GM23248 (cell line): ENCODE measurements around the gene FUOM. TPM values are rescaled to one million over a fixed set of nuclear protein-coding genes. Genes with fewer than 3 reads are reported as not detected.

ENCODE experiments used
- DNase-seq: peaks from one replicate; pipeline ENCODE4 v3.0.0-alpha.2; 2015
- H2AFZ ChIP-seq: fragments of 200-600 bp; sonication (generic); 2 replicates; pipeline ENCODE4 v1.6.1; 2016; ENCODE audit warnings: antibody characterized with exemption
- H3F3A ChIP-seq: fragments of 200-600 bp; sonication (generic); 2 replicates; pipeline ENCODE4 v1.6.1; 2016; ENCODE audit warnings: mild to moderate bottlenecking, antibody characterized with exemption, mixed run types; ENCODE audit not compliant: insufficient read depth
- H3K27ac ChIP-seq: fragments of 200-600 bp; sonication (generic); 2 replicates; pipeline ENCODE4 v1.5.1; 2016; ENCODE audit warnings: mild to moderate bottlenecking
- H3K27me3 ChIP-seq: fragments of 200-600 bp; sonication (generic); replicated peaks from 2 replicates; pipeline ENCODE4 v1.6.1; 2016; ENCODE audit warnings: mild to moderate bottlenecking; ENCODE audit not compliant: insufficient read depth
- H3K36me3 ChIP-seq: fragments of 200-600 bp; sonication (generic); 2 replicates; pipeline ENCODE4 v1.6.1; 2016; ENCODE audit warnings: low read depth, mild to moderate bottlenecking
- H3K4me1 ChIP-seq: fragments of 200-600 bp; sonication (generic); 2 replicates; pipeline ENCODE4 v1.6.1; 2016; ENCODE audit warnings: mild to moderate bottlenecking; ENCODE audit not compliant: insufficient read depth
- H3K4me2 ChIP-seq: fragments of 200-600 bp; sonication (generic); one replicate; pipeline ENCODE4 v1.6.1; 2016; ENCODE audit warnings: mild to moderate bottlenecking; ENCODE audit not compliant: unreplicated experiment
- H3K4me3 ChIP-seq: fragments of 200-600 bp; sonication (generic); 2 replicates; pipeline ENCODE4 v1.5.1; 2016; ENCODE audit warnings: mild to moderate bottlenecking
- H3K79me2 ChIP-seq: fragments of 200-600 bp; sonication (generic); 2 replicates; pipeline ENCODE4 v1.6.1; 2016; ENCODE audit warnings: mild to moderate bottlenecking; ENCODE audit not compliant: insufficient read depth
- H3K9ac ChIP-seq: fragments of 200-600 bp; sonication (generic); 2 replicates; pipeline ENCODE4 v1.6.1; 2016; ENCODE audit warnings: mild to moderate bottlenecking
- H3K9me2 ChIP-seq: fragments of 200-600 bp; sonication (generic); 2 replicates; pipeline ENCODE4 v1.6.1; 2016; ENCODE audit warnings: mixed run types, mild to moderate bottlenecking, moderate library complexity; ENCODE audit not compliant: insufficient read depth
- H3K9me3 ChIP-seq: fragments of 200-600 bp; sonication (generic); one replicate; pipeline ENCODE4 v1.6.1; 2017; ENCODE audit warnings: low read depth
- H4K20me1 ChIP-seq: fragments of 200-600 bp; sonication (generic); 2 replicates; pipeline ENCODE4 v1.6.0; 2016; ENCODE audit not compliant: insufficient read depth
- EZH2 ChIP-seq: fragments of 200-600 bp; sonication (generic); IDR thresholded peaks from 2 replicates; pipeline ENCODE4 v1.6.1; 2018; ENCODE audit warnings: antibody characterized with exemption, mild to moderate bottlenecking; ENCODE audit not compliant: insufficient read depth, poor library complexity, severe bottlenecking
- EZH2phosphoT487 ChIP-seq: fragments of 200-600 bp; sonication (generic); IDR thresholded peaks from 2 replicates; pipeline ENCODE4 v1.6.1; 2018; ENCODE audit warnings: antibody characterized with exemption, moderate library complexity, mild to moderate bottlenecking, low read depth; ENCODE audit not compliant: insufficient read depth
- WGBS, 2 experiments: methylation state at CpG; one replicate each; pipeline ENCODE4 v1.1.6; 2015 to 2017; ENCODE audit warnings: low lambda C conversion rate in 2 of 2, low coverage in 1 of 2; ENCODE audit errors: missing lambda C conversion rate in 2 of 2; 5-methylcytosine and 5-hydroxymethylcytosine counted together
- in situ Hi-C: fragments of 300-500 bp; cut with MboI; formaldehyde crosslinking; loops from 2 replicates; pipeline ENCODE4 v1.15.0; 2020
- polyA plus RNA-seq: library from polyadenylated mRNA; unstranded; fragments of >200 nt; fragmentation: Nextera tagmentation; extraction: Ambion mirVana; gene quantifications from 2 replicates; pipeline ENCODE4 v1.2.1, GENCODE V29; 2016
- total RNA-seq: library from RNA; depleted of rRNA; stranded (reverse); fragments of >200 nt; shearing (Covaris generic); gene quantifications from 2 replicates; pipeline ENCODE4 v1.2.3, GENCODE V29; 2014

The FUOM gene
- total and polyA plus RNA-seq, 2 experiments from 2014 or later, result 21.5 to 24.5 TPM

DNA sequence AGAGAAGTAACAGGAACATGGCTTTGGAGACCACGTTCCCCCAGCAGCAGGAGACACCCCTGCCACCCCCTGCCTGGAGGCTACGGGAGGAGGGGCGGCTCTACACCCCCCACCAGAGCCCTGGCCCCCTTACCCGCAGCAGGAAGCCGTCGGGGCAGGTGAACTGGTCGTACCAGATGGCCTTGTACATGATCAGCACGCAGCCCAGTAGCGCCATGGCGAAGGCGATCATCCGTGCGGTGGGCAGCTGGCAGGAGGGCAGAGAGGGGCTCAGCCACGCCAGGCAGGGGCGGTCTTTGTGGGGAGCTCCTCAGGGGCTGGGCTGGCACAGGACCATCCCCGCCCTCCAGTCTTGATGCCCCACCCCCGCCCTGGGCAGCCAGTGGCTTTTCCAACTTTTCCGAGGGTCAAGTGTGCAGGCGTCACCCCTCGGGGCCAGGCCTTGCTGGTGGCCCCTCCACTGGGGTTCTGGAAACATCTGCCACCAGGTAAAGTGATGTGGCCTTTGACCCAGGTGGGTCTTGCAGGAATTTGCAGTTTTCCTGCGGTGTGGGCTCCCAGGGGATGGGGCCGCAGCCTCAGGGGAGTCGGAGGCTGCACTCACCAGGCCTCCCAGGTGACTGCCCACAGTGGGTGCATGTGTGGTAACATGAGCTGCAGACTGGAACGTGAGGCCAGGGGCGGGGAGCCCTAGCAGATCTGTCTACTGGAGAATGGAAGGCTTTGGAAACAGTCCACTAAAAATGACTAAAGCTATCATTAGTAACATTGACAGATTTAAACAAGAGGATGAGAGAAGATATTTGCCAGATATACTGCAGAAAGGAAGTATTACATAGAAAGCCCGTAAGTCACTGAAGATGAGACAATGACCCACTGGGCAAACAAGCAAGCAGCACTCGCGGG, 30.8 kb downstream of the FUOM start:
- WGBS, 2 experiments, result 20 to 26% methylated on average over 24 to 26 of the region's 28 CpGs

GRCh38 chr10:133326223-133326551, 31.6 kb downstream of the FUOM start:
- Histone ChIP-seq H3K4me1 (peaks cover 5% of the 10 kb centered on the region; the same call in 1 of the 2 replicates), H3K4me2 (no peak overlapping the region), H3K27ac (no peak overlapping the region), H3K4me3 (peak overlapping the region; percentile 51; the same call in 1 of the 2 replicates), H3K9ac (no peak overlapping the region), H4K20me1 (no peaks in the 10 kb centered on the region), H3K79me2 (no peaks in the 10 kb centered on the region), H3K36me3 (no peaks in the 10 kb centered on the region), H3K9me3 (no peaks in the 10 kb centered on the region), H3K9me2 (no peaks in the 10 kb centered on the region), H3K27me3 (peaks cover 35% of the 10 kb centered on the region), H2AFZ (peak overlapping the region; percentile 65; the same call in 1 of the 2 replicates), H3F3A (peaks cover 3% of the 10 kb centered on the region; the same call in 1 of the 2 replicates)
- in situ Hi-C loops, result no loop called here
- TF ChIP-seq EZH2phosphoT487, result peak; percentile 78; the same call in 1 of the 2 replicates
- TF ChIP-seq EZH2, result peak; percentile 94
- 21 to 22% methylated on average over 9 of the region's 9 CpGs for WGBS, 2 experiments
- no peak for DNase-seq

More for the DNA sequence above, 30.8 kb downstream of the FUOM start:
- no peak overlapping the region for H3K27ac ChIP-seq
- H4K20me1 ChIP-seq, result no peaks in the 10 kb centered on the region
- H3K79me2 ChIP-seq, result no peaks in the 10 kb centered on the region
- peaks cover 43% of the 10 kb centered on the region for H3K27me3 ChIP-seq
- TF ChIP-seq EZH2phosphoT487 (no peak), EZH2 (no peak)
- no peak overlapping the region for H2AFZ ChIP-seq
- H3K4me3 ChIP-seq, result no peak overlapping the region
- H3F3A ChIP-seq, result peaks cover 3% of the 10 kb centered on the region; the same call in 1 of the 2 replicates
- H3K9ac ChIP-seq, result no peak overlapping the region
- no peaks in the 10 kb centered on the region for H3K36me3 ChIP-seq
- H3K4me1 ChIP-seq, result peaks cover 5% of the 10 kb centered on the region; the same call in 1 of the 2 replicates
- no peaks in the 10 kb centered on the region for H3K9me3 ChIP-seq
- DNase-seq, result peak; percentile 32
- in situ Hi-C loops, result no loop called here
- H3K4me2 ChIP-seq, result no peak overlapping the region
- H3K9me2 ChIP-seq, result no peaks in the 10 kb centered on the region

DNA sequence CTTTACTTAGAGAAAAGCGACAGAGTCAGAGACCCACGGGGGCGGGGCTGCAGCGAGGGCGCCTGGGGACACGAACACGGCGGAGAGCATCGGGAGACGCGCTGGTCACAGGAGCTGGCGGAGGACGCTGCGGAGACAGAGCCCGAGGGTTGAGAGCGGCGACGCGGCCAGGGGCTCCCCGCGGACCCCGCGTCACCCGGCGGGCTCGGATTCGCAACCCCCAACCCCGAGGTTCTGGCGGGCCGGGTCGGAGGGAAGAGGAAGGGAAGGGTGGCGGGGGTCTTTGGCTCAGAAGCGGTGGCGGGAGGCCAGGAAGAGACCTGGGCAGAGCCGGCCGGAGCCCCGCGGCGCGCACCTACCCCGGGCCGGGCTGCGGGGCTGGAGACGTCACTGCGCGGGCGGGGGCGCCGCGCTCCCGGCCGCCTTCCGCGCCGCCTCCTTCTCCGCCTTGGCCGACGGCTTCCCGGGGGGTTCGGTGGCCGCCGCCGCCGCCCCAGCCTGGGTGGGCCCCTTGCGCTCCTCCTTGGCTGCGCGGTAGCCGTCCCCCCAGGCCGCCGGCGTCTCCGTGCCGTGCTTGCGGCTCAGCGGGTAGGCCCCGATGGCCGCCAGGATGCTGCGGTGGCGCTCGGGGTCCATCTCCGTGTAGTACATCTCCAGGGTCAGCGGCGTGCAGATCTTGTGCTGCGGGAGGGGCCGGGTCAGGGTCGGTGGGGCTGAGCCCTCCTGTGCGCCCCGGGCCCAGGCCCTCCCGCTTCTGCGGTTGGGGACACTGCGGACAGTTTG, 32.2 kb downstream of the FUOM start:
- H2AFZ ChIP-seq, result peak overlapping the region; percentile 65
- no peaks in the 10 kb centered on the region for H3K9me3 ChIP-seq
- H4K20me1 ChIP-seq, result no peaks in the 10 kb centered on the region
- no peaks in the 10 kb centered on the region for H3K79me2 ChIP-seq
- no peaks in the 10 kb centered on the region for H3K9me2 ChIP-seq
- WGBS, 2 experiments, result 3 to 7% methylated on average over 28 to 49 of the region's 91 CpGs
- DNase-seq, result peak; percentile 45
- in situ Hi-C loops, result no loop called here
- no peak overlapping the region for H3K9ac ChIP-seq
- H3K27ac ChIP-seq, result no peak overlapping the region
- TF ChIP-seq EZH2 (no peak), EZH2phosphoT487 (0 out of 2 replicates have a peak, but pooled peaks have one; percentile 57)
- H3K4me2 ChIP-seq, result peak overlapping the region; percentile 41
- peaks cover 5% of the 10 kb centered on the region; the same call in 1 of the 2 replicates for H3K4me1 ChIP-seq
- peaks cover 30% of the 10 kb centered on the region for H3K27me3 ChIP-seq
- peak overlapping the region; percentile 51 for H3K4me3 ChIP-seq
- H3F3A ChIP-seq, result peaks cover 3% of the 10 kb centered on the region; the same call in 1 of the 2 replicates
- H3K36me3 ChIP-seq, result no peaks in the 10 kb centered on the region

DNA sequence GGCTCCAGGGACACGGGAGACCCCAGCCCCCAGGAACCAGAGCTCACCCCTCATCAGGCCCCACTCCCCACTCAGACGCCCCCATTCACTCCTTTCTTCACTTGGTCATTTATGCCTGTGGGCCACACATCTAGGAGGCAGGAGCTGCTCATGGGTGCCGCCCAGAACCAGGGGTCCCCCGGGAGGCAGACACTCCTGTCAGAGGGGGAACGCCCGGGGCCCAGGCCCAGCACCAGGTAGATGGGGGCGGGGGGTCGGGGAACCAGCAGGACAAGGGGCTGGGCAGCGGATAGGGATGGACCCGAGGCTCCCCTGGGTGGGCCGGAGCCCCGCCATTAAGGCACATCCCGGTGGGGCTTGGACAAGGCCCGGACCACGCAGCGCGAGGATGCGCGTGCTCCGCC, 33.0 kb downstream of the FUOM start:
- peaks cover 5% of the 10 kb centered on the region; the same call in 1 of the 2 replicates for H3K4me1 ChIP-seq
- no peak for DNase-seq
- 21% methylated on average over 4 to 16 of the region's 20 CpGs for WGBS, 2 experiments
- peaks cover 3% of the 10 kb centered on the region; the same call in 1 of the 2 replicates for H3F3A ChIP-seq
- no peaks in the 10 kb centered on the region for H3K9me3 ChIP-seq
- no peaks in the 10 kb centered on the region for H3K9me2 ChIP-seq
- no peak overlapping the region for H3K27ac ChIP-seq
- TF ChIP-seq EZH2, result no peak
- no peak for TF ChIP-seq EZH2phosphoT487
- H3K36me3 ChIP-seq, result no peaks in the 10 kb centered on the region
- in situ Hi-C loops, result no loop called here
- H2AFZ ChIP-seq, result no peak overlapping the region
- H3K79me2 ChIP-seq, result no peaks in the 10 kb centered on the region
- no peak overlapping the region for H3K4me2 ChIP-seq
- H3K4me3 ChIP-seq, result no peak overlapping the region
- H3K27me3 ChIP-seq, result peaks cover 30% of the 10 kb centered on the region
- H4K20me1 ChIP-seq, result no peaks in the 10 kb centered on the region
- H3K9ac ChIP-seq, result no peak overlapping the region
